Neuron (in vitro differentiated cells): Measurements from ENCODE around the gene INPP4A.

Experiments
- H2AFZ ChIP-seq: one replicate; pipeline ENCODE4 v1.6.1; 2013; ENCODE audit warnings: low read depth, mild to moderate bottlenecking, inconsistent platforms, low read length, moderate library complexity
- H3K27me3 ChIP-seq: one replicate; pipeline ENCODE4 v1.6.1; 2013; ENCODE audit warnings: low read length; ENCODE audit not compliant: insufficient read depth
- H3K36me3 ChIP-seq: one replicate; pipeline ENCODE4 v1.6.1; 2013; ENCODE audit warnings: low read length; ENCODE audit not compliant: insufficient read depth
- H3K4me1 ChIP-seq: one replicate; pipeline ENCODE4 v1.6.1; 2013; ENCODE audit warnings: low read length; ENCODE audit not compliant: insufficient read depth
- H3K4me3 ChIP-seq: 2 replicates; pipeline ENCODE4 v1.5.1; 2013; ENCODE audit warnings: mild to moderate bottlenecking, low read length, moderate library complexity
- H3K9me3 ChIP-seq: one replicate; pipeline ENCODE4 v1.6.1; 2013; ENCODE audit warnings: low read length

The INPP4A gene

DNA sequence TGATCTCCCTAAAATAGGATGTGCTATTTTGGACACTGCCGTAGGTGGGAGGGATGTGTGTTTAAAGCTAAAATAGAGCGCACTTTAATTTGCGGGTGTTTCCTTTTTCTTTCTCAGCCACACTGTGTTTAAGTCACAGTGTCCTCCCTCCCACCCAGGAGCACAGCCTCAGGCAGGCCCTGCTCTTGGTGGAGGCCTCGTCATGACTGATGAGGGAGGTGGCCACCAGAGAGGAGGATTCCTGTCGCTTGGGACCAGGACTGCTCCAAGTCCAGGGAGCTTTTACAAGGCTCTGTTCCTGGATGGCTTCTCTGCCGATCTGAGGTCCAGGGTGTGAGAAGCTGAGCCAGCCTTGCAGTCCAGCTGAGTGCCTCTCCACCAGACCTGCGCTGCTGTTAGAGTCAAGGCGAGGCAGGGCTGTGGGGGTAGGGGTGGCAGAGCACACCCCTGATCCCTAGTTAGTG is 33.5 kb downstream of the INPP4A start:
- H3K36me3 ChIP-seq: no peaks in the 10 kb centered on the region
- H3K9me3 ChIP-seq: no peaks in the 10 kb centered on the region
- H3K27me3 ChIP-seq: no peaks in the 10 kb centered on the region
- H3K4me1 ChIP-seq: no peaks in the 10 kb centered on the region
- H2AFZ ChIP-seq: no peak overlapping the region
- no peak overlapping the region for H3K4me3 ChIP-seq

DNA sequence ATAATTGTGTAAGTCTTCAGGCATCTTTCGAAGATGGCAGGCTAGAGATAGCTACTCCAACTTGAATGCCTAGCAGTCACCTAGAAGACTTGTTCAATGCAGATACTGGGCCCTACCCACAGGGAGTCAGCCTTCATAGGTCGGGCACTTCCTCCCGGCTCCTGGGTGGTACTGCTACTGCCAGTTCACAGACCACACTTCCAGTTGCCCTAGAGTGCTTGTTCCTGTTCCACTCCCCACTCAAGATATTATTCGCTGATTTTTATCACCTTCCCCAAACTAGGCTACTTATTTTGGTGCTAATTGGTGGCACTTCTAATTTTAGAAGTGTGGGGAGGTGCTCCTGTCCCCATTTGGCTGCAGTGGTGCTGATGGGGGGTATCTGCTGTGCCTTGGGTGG is 34.2 kb downstream of the INPP4A start:
- Histone ChIP-seq H3K9me3 (no peaks in the 10 kb centered on the region), H3K4me1 (no peaks in the 10 kb centered on the region), H3K4me3 (no peak overlapping the region), H3K36me3 (no peaks in the 10 kb centered on the region), H2AFZ (no peak overlapping the region), H3K27me3 (no peaks in the 10 kb centered on the region)

DNA sequence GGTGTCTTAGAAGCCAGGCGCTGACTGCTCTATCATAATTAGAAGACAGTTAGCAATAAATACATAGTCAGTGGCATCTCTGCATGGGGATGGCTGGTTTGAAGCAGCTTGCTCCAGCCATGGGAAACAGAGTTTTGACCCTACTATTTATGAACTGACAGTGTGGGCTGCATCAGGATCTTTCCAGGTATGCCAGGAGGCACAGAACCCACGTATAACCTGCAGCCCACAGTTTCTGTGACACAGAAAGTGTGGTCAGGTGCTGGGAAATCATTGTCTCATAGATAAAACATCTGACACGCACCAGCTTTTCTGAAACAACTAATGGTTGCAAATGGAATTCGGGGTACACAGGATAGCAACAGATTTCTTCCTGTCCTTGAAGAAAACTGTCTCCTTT is 34.7 kb downstream of the INPP4A start:
- no peaks in the 10 kb centered on the region for H3K36me3 ChIP-seq

GRCh38 chr2:98479959-98480524 is 35.4 kb downstream of the INPP4A start:
- no peaks in the 10 kb centered on the region for H3K9me3 ChIP-seq
- H3K4me1 ChIP-seq: no peaks in the 10 kb centered on the region
- H2AFZ ChIP-seq: no peak overlapping the region
- no peak overlapping the region for H3K4me3 ChIP-seq
- H3K36me3 ChIP-seq: no peaks in the 10 kb centered on the region
- H3K27me3 ChIP-seq: no peaks in the 10 kb centered on the region

More for the DNA sequence above, 34.7 kb downstream of the INPP4A start:
- no peaks in the 10 kb centered on the region for H3K9me3 ChIP-seq
- H3K4me1 ChIP-seq: no peaks in the 10 kb centered on the region
- no peak overlapping the region for H2AFZ ChIP-seq
- H3K4me3 ChIP-seq: no peak overlapping the region
- H3K27me3 ChIP-seq: no peaks in the 10 kb centered on the region

GRCh38 chr2:98480598-98480997 is 35.9 kb downstream of the INPP4A start:
- Histone ChIP-seq H3K4me3 (no peak overlapping the region), H3K27me3 (no peaks in the 10 kb centered on the region), H3K36me3 (no peaks in the 10 kb centered on the region), H3K4me1 (no peaks in the 10 kb centered on the region), H2AFZ (no peak overlapping the region), H3K9me3 (no peaks in the 10 kb centered on the region)

- H3K4me3 ChIP-seq: no peak overlapping the region
- no peak overlapping the region for H2AFZ ChIP-seq
- H3K9me3 ChIP-seq: no peaks in the 10 kb centered on the region
- H3K4me1 ChIP-seq: no peaks in the 10 kb centered on the region
- no peaks in the 10 kb centered on the region for H3K36me3 ChIP-seq
- no peaks in the 10 kb centered on the region for H3K27me3 ChIP-seq
These were observed 37.7 kb downstream of the INPP4A start for GRCh38 chr2:98482362-98482761.

DNA sequence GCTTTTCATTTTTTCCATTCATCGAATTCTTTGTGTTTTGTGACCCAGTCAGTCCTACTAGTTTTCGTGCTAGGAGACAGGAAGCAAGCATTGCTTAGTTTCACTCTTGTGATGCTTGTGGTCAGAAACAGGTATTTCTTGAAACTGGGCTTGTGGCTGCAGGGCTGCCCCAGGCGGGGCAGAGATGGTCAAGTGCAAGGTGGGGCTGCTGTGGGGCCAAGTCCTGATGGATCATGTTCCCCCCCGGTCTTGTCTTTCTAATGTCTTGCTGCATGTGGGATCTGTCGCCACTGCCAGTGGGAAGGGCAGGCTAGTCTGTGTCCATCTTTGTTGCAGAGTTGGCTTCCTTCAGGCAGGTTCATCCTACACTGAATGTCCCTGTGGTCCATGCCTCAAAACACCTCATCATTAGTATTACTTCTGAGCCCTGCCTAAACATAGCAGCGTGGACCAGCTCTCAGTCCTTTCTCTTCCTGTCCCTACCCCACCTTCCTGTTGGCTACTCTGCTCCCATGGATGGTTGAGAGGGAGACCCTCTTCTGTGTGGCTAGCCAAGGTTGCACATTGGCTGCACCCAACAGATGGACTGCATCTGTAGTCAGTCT is 38.7 kb downstream of the INPP4A start:
- H3K9me3 ChIP-seq: no peaks in the 10 kb centered on the region
- H3K4me3 ChIP-seq: no peak overlapping the region
- no peak overlapping the region for H2AFZ ChIP-seq
- H3K4me1 ChIP-seq: no peaks in the 10 kb centered on the region
- H3K36me3 ChIP-seq: no peaks in the 10 kb centered on the region
- no peaks in the 10 kb centered on the region for H3K27me3 ChIP-seq

- Histone ChIP-seq H3K4me3 (no peak overlapping the region), H3K36me3 (no peaks in the 10 kb centered on the region), H3K27me3 (no peaks in the 10 kb centered on the region), H2AFZ (no peak overlapping the region), H3K4me1 (no peaks in the 10 kb centered on the region), H3K9me3 (no peaks in the 10 kb centered on the region)
These were observed 39.5 kb downstream of the INPP4A start for GRCh38 chr2:98484121-98484557.

- no peaks in the 10 kb centered on the region for H3K27me3 ChIP-seq
- no peak overlapping the region for H2AFZ ChIP-seq
- no peaks in the 10 kb centered on the region for H3K4me1 ChIP-seq
- H3K36me3 ChIP-seq: no peaks in the 10 kb centered on the region
- no peak overlapping the region for H3K4me3 ChIP-seq
- H3K9me3 ChIP-seq: no peaks in the 10 kb centered on the region
These were observed 40.2 kb downstream of the INPP4A start for GRCh38 chr2:98484652-98485452.

GRCh38 chr2:98485453-98485755 is 40.7 kb downstream of the INPP4A start:
- no peaks in the 10 kb centered on the region for H3K4me1 ChIP-seq
- no peaks in the 10 kb centered on the region for H3K27me3 ChIP-seq
- no peaks in the 10 kb centered on the region for H3K36me3 ChIP-seq
- H2AFZ ChIP-seq: no peak overlapping the region
- no peak overlapping the region for H3K4me3 ChIP-seq
- no peaks in the 10 kb centered on the region for H3K9me3 ChIP-seq

GRCh38 chr2:98486374-98486981 is 41.8 kb downstream of the INPP4A start:
- no peaks in the 10 kb centered on the region for H3K27me3 ChIP-seq
- no peak overlapping the region for H2AFZ ChIP-seq
- no peak overlapping the region for H3K4me3 ChIP-seq
- peaks cover 2% of the 10 kb centered on the region for H3K36me3 ChIP-seq
- no peaks in the 10 kb centered on the region for H3K4me1 ChIP-seq
- no peaks in the 10 kb centered on the region for H3K9me3 ChIP-seq

- Histone ChIP-seq H3K4me1 (no peaks in the 10 kb centered on the region), H3K4me3 (no peak overlapping the region), H2AFZ (no peak overlapping the region), H3K27me3 (no peaks in the 10 kb centered on the region), H3K36me3 (peaks cover 3% of the 10 kb centered on the region), H3K9me3 (no peaks in the 10 kb centered on the region)
These were observed 42.6 kb downstream of the INPP4A start for GRCh38 chr2:98487101-98487805.

- H3K4me3 ChIP-seq: no peak overlapping the region
- no peak overlapping the region for H2AFZ ChIP-seq
- no peaks in the 10 kb centered on the region for H3K9me3 ChIP-seq
- no peaks in the 10 kb centered on the region for H3K4me1 ChIP-seq
- H3K27me3 ChIP-seq: no peaks in the 10 kb centered on the region
- H3K36me3 ChIP-seq: peaks cover 3% of the 10 kb centered on the region
These were observed 43.1 kb downstream of the INPP4A start for GRCh38 chr2:98487806-98488189.
